Suprapubic skin (tissue), 3 donors: ENCODE results near the gene SH3BP2.

ENCODE experiments used
- POLR2A ChIP-seq, 2 donors: fragments of 450-650 bp; IDR thresholded peaks; one replicate each; pipeline ENCODE4 v1.6.1; 2017; ENCODE audit warnings: antibody characterized with exemption in 2 of 2, mild to moderate bottlenecking in 2 of 2, moderate library complexity in 2 of 2
- TF ChIP-seq, protein P1 (sequence below), 2 donors: fragments of 200-600 bp in 1 of 2; fragments of 450-650 bp in 1 of 2; sonication (generic) in 1 of 2; IDR thresholded peaks; one replicate each; pipeline ENCODE4 v1.5.1; 2016 to 2019; ENCODE audit warnings: antibody characterized with exemption in 2 of 2, mild to moderate bottlenecking in 1 of 2, moderate library complexity in 1 of 2

DNA sequence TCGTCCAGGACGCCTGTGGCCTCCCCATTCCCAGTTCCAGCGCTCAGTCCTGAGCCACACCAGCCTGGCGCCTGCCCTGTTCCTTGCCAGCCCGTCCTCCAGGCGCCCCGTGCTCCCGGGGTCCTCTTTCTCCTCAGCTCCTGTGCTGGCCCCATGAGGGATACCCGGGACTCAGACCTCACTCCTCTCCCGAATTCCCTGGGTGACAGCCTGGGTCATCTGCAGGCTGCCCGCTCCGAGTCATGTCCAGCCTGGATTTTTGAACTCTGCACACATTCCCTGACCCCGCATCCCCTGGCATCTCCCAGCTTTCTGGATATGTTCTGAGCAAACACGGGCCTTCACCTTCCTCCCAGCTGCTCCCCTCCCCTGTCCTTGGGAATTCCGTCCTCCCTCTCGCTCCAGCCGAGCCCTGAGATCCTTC, 35.9 kb downstream of the SH3BP2 start:
- no peak for TF ChIP-seq POLR2A (IDR thresholded peaks at IDR 0.05)
- TF ChIP-seq, protein P1, sequence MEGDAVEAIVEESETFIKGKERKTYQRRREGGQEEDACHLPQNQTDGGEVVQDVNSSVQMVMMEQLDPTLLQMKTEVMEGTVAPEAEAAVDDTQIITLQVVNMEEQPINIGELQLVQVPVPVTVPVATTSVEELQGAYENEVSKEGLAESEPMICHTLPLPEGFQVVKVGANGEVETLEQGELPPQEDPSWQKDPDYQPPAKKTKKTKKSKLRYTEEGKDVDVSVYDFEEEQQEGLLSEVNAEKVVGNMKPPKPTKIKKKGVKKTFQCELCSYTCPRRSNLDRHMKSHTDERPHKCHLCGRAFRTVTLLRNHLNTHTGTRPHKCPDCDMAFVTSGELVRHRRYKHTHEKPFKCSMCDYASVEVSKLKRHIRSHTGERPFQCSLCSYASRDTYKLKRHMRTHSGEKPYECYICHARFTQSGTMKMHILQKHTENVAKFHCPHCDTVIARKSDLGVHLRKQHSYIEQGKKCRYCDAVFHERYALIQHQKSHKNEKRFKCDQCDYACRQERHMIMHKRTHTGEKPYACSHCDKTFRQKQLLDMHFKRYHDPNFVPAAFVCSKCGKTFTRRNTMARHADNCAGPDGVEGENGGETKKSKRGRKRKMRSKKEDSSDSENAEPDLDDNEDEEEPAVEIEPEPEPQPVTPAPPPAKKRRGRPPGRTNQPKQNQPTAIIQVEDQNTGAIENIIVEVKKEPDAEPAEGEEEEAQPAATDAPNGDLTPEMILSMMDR (IDR thresholded peaks at IDR 0.05): no peak
